Osteocyte (in vitro differentiated cells): ENCODE measurements around the gene TEDC1. TPM values are rescaled to one million over a fixed set of nuclear protein-coding genes. Genes with fewer than 3 reads are reported as not detected.

Experiments
- DNase-seq: peaks from one replicate; pipeline ENCODE4 v3.0.0; 2021; ENCODE audit warnings: mixed read lengths; ENCODE audit not compliant: unreplicated experiment; ENCODE audit errors: extremely low spot score
- H3K27ac Mint-ChIP-seq: one replicate; pipeline ENCODE4 v1.8.0; 2021; ENCODE audit warnings: mild to moderate bottlenecking, mixed read lengths; ENCODE audit not compliant: unreplicated experiment
- H3K27me3 Mint-ChIP-seq: one replicate; pipeline ENCODE4 v1.8.0; 2021; ENCODE audit warnings: mixed read lengths; ENCODE audit not compliant: unreplicated experiment
- H3K36me3 Mint-ChIP-seq: one replicate; pipeline ENCODE4 v1.8.0; 2021; ENCODE audit warnings: mixed read lengths; ENCODE audit not compliant: unreplicated experiment
- H3K4me1 Mint-ChIP-seq: one replicate; pipeline ENCODE4 v1.8.0; 2021; ENCODE audit warnings: mixed read lengths; ENCODE audit not compliant: unreplicated experiment
- H3K4me3 Mint-ChIP-seq: one replicate; pipeline ENCODE4 v1.8.0; 2021; ENCODE audit warnings: mild to moderate bottlenecking, moderate library complexity, mixed read lengths; ENCODE audit not compliant: unreplicated experiment
- H3K9me3 Mint-ChIP-seq: one replicate; pipeline ENCODE4 v1.8.0; 2021; ENCODE audit warnings: mixed read lengths; ENCODE audit not compliant: unreplicated experiment
- CTCF ChIP-seq: fragments of 200-600 bp; sonication (generic); IDR thresholded peaks from 2 replicates; pipeline ENCODE4 v1.5.0; 2021; ENCODE audit warnings: antibody characterized with exemption, mild to moderate bottlenecking, moderate library complexity
- total RNA-seq: library from RNA; stranded (reverse); gene quantifications from 2 replicates; pipeline ENCODE4 v1.2.1, GENCODE V29; 2021

The TEDC1 gene
- total RNA-seq, 1 donor from 2014 or later = 11.0 TPM

GRCh38 chr14:105475269-105476096 lies 15.6 kb upstream of the TEDC1 start:
- Mint-ChIP-seq H3K9me3 (no peaks in the 10 kb centered on the region), H3K27me3 (no peaks in the 10 kb centered on the region), H3K27ac (peak overlapping the region; percentile 89), H3K4me3 (peak overlapping the region; percentile 77), H3K36me3 (peaks cover 2% of the 10 kb centered on the region), H3K4me1 (peaks cover 52% of the 10 kb centered on the region)
- DNase-seq = no peak
- no peak for TF ChIP-seq CTCF

GRCh38 chr14:105476097-105476830 lies 14.8 kb upstream of the TEDC1 start:
- no peak for DNase-seq
- no peak for TF ChIP-seq CTCF
- Mint-ChIP-seq H3K27me3 (no peaks in the 10 kb centered on the region), H3K4me3 (peak overlapping the region; percentile 77), H3K9me3 (no peaks in the 10 kb centered on the region), H3K27ac (peak overlapping the region; percentile 89), H3K4me1 (peaks cover 55% of the 10 kb centered on the region), H3K36me3 (peaks cover 2% of the 10 kb centered on the region)

- DNase-seq = no peak
- Mint-ChIP-seq H3K27ac (peak overlapping the region; percentile 89), H3K9me3 (no peaks in the 10 kb centered on the region), H3K27me3 (no peaks in the 10 kb centered on the region), H3K36me3 (peaks cover 2% of the 10 kb centered on the region), H3K4me1 (peaks cover 57% of the 10 kb centered on the region), H3K4me3 (peak overlapping the region; percentile 77)
- TF ChIP-seq CTCF = no peak
Measured at GRCh38 chr14:105476831-105477659, 14.0 kb upstream of the TEDC1 start.

GRCh38 chr14:105477660-105478397 lies 13.2 kb upstream of the TEDC1 start:
- no peaks in the 10 kb centered on the region for H3K9me3 Mint-ChIP-seq
- H3K4me3 Mint-ChIP-seq = peak overlapping the region; percentile 59
- H3K36me3 Mint-ChIP-seq = peaks cover 2% of the 10 kb centered on the region
- H3K27me3 Mint-ChIP-seq = no peaks in the 10 kb centered on the region
- no peak for TF ChIP-seq CTCF
- H3K27ac Mint-ChIP-seq = no peak overlapping the region
- H3K4me1 Mint-ChIP-seq = peaks cover 57% of the 10 kb centered on the region
- no peak for DNase-seq
